CD8-positive, alpha-beta memory T cell (primary cell): ENCODE results near the gene GLE1. TPM values are rescaled to one million over a fixed set of nuclear protein-coding genes. Genes with fewer than 3 reads are reported as not detected.
"Not testable (repeated sequence)": the region's sequence is repeated elsewhere in the genome, so short reads cannot be mapped to it uniquely, and the experiment has no call there.

Experiments
- CTCF ChIA-PET: fragments of 350-600 bp; sonication (Branson Sonifier 250); formaldehyde crosslinking; loops from one replicate; lab custom pipeline; 2021; ENCODE audit warnings: antibody characterized with exemption; lab: Charles Lee
- POLR2A ChIA-PET: fragments of 350-600 bp; sonication (Branson Sonifier 250); formaldehyde crosslinking; loops from one replicate; lab custom pipeline; 2021; ENCODE audit warnings: antibody characterized with exemption; lab: Charles Lee
- DNase-seq, 5 donors: peaks; one replicate each; pipeline versions ENCODE4 v3.0.0 to v3.0.0-alpha.2; 2020 to 2022; ENCODE audit warnings: mixed read lengths in 1 of 5
- H3K27ac ChIP-seq: one replicate; pipeline ENCODE4 v1.7.0; 2013; ENCODE audit warnings: low read depth, mild to moderate bottlenecking, low read length, moderate library complexity
- H3K27me3 ChIP-seq: 2 replicates; pipeline ENCODE4 v1.7.0; 2013; ENCODE audit warnings: low read length, mild to moderate bottlenecking; ENCODE audit not compliant: insufficient read depth, poor library complexity, severe bottlenecking
- H3K36me3 ChIP-seq: 2 replicates; pipeline ENCODE4 v1.7.0; 2013; ENCODE audit warnings: mild to moderate bottlenecking, low read length, moderate library complexity; ENCODE audit not compliant: insufficient read depth
- H3K4me1 ChIP-seq: 2 replicates; pipeline ENCODE4 v1.7.0; 2013; ENCODE audit warnings: mild to moderate bottlenecking, low read length, moderate library complexity; ENCODE audit not compliant: insufficient read depth
- H3K4me3 ChIP-seq: 2 replicates; pipeline ENCODE4 v1.7.0; 2013; ENCODE audit warnings: mild to moderate bottlenecking, low read length
- H3K9me3 ChIP-seq: 2 replicates; pipeline ENCODE4 v1.7.0; 2013; ENCODE audit warnings: mild to moderate bottlenecking, low read length
- H3K27ac Mint-ChIP-seq, 8 donors: one replicate each; pipeline ENCODE4 v1.8.0; 2020 to 2021; ENCODE audit warnings: mixed read lengths in 8 of 8, mild to moderate bottlenecking in 6 of 8, inconsistent platforms in 3 of 8, moderate library complexity in 3 of 8
- H3K27me3 Mint-ChIP-seq, 2 donors: one replicate each; pipeline ENCODE4 v1.8.0; 2020 to 2021; ENCODE audit warnings: mixed read lengths in 2 of 2, mild to moderate bottlenecking in 1 of 2, moderate library complexity in 1 of 2
- H3K36me3 Mint-ChIP-seq, 3 donors: one replicate each; pipeline ENCODE4 v1.8.0; 2020 to 2021; ENCODE audit warnings: mixed read lengths in 3 of 3, inconsistent platforms in 1 of 3, mild to moderate bottlenecking in 1 of 3
- H3K4me1 Mint-ChIP-seq, 3 donors: one replicate each; pipeline ENCODE4 v1.8.0; 2020 to 2021; ENCODE audit warnings: mixed read lengths in 3 of 3, inconsistent platforms in 1 of 3, mild to moderate bottlenecking in 1 of 3
- H3K4me3 Mint-ChIP-seq, 7 donors: one replicate each; pipeline ENCODE4 v1.8.0; 2020 to 2021; ENCODE audit warnings: mixed read lengths in 7 of 7, mild to moderate bottlenecking in 6 of 7, moderate library complexity in 4 of 7, inconsistent platforms in 2 of 7
- H3K9me3 Mint-ChIP-seq, 5 donors: one replicate each; pipeline ENCODE4 v1.8.0; 2020 to 2022; ENCODE audit warnings: mixed read lengths in 5 of 5, mild to moderate bottlenecking in 3 of 5, moderate library complexity in 2 of 5, inconsistent platforms in 1 of 5
- polyA plus RNA-seq: library from polyadenylated mRNA; unstranded; fragments of 300-500 nt; fragmentation: Illumina TruSeq; gene quantifications from one replicate; pipeline ENCODE4 v1.2.3, GENCODE V29; 2021
- total RNA-seq, 2 experiments: library from RNA; stranded (reverse); gene quantifications; one replicate each; pipeline ENCODE4 v1.2.3, GENCODE V29; 2021

The GLE1 gene
- total and polyA plus RNA-seq, 3 experiments from 2014 or later = 35.1 to 51.9 (median 48.7) TPM

- H3K27ac ChIP-seq, DNase-seq, H3K4me3 Mint-ChIP-seq, H3K4me1 Mint-ChIP-seq, CTCF ChIA-PET, H3K4me3 ChIP-seq, H3K9me3 Mint-ChIP-seq, POLR2A ChIA-PET, H3K4me1 ChIP-seq, H3K27me3 ChIP-seq, H3K9me3 ChIP-seq, H3K27me3 Mint-ChIP-seq: not testable (repeated sequence)
- H3K27ac Mint-ChIP-seq = peak overlapping the region in 4 of 8 donors; percentile 19 to 87 (median 80)
- H3K36me3 ChIP-seq = peaks cover 68% of the 10 kb centered on the region
- peaks cover 8 to 85% (median 36%) of the 10 kb centered on the region in 3 donors for H3K36me3 Mint-ChIP-seq
Measured at GRCh38 chr9:128586934-128587333, 82.4 kb downstream of the GLE1 start.

GRCh38 chr9:128587453-128587852 is 82.9 kb downstream of the GLE1 start:
- Histone ChIP-seq H3K4me1 (no peaks in the 10 kb centered on the region), H3K9me3 (no peaks in the 10 kb centered on the region), H3K36me3 (peaks cover 64% of the 10 kb centered on the region), H3K4me3 (no peak overlapping the region), H3K27ac (no peak overlapping the region), H3K27me3 (no peaks in the 10 kb centered on the region)
- Mint-ChIP-seq H3K4me1 (peaks cover 1 to 7% (median 5%) of the 10 kb centered on the region in 3 donors), H3K4me3 (no peak overlapping the region), H3K9me3 (no peaks in the 10 kb centered on the region), H3K27me3 (no peaks in the 10 kb centered on the region), H3K36me3 (peaks cover 8 to 85% (median 35%) of the 10 kb centered on the region in 3 donors), H3K27ac (peak overlapping the region in 4 of 8 donors; percentile 19 to 87 (median 80))
- ChIA-PET POLR2A (no interaction called here), CTCF (no interaction called here)
- peak in 2 of 5 donors; percentile 4 to 58 for DNase-seq

- Mint-ChIP-seq H3K36me3 (peaks cover 8 to 85% (median 35%) of the 10 kb centered on the region in 3 donors), H3K9me3 (no peaks in the 10 kb centered on the region), H3K4me3 (no peak overlapping the region), H3K4me1 (peaks cover 1 to 7% (median 5%) of the 10 kb centered on the region in 3 donors), H3K27ac (peak overlapping the region in 3 of 8 donors; percentile 6 to 43 (median 38)), H3K27me3 (no peaks in the 10 kb centered on the region)
- Histone ChIP-seq H3K27me3 (no peaks in the 10 kb centered on the region), H3K4me3 (no peak overlapping the region), H3K9me3 (no peaks in the 10 kb centered on the region), H3K27ac (no peak overlapping the region), H3K36me3 (peaks cover 64% of the 10 kb centered on the region), H3K4me1 (no peaks in the 10 kb centered on the region)
- no peak for DNase-seq
- ChIA-PET POLR2A (no interaction called here), CTCF (no interaction called here)
Measured at GRCh38 chr9:128588581-128589233, 84.2 kb downstream of the GLE1 start.

Other genes with a start within 250 kb of the GLE1 start
- gene GOLGA2, start 228.7 kb upstream of the GLE1 start, total RNA-seq = 10 to 100 TPM; 35.4 to 35.5 TPM
- gene GOLGA2, start 228.7 kb upstream of the GLE1 start, polyA plus RNA-seq = 8.8 TPM
- gene SWI5, start 228.4 kb upstream of the GLE1 start, total RNA-seq = 10 to 100 TPM; 18.1 to 20.9 TPM
- gene SWI5, start 228.4 kb upstream of the GLE1 start, polyA plus RNA-seq = 27.8 TPM
- gene TRUB2, start 182.3 kb upstream of the GLE1 start, total RNA-seq = 10 to 100 TPM; 48.8 to 50.4 TPM
- 23.6 TPM for gene TRUB2, start 182.3 kb upstream of the GLE1 start, polyA plus RNA-seq
- 10 to 100 TPM; 51.1 to 56.9 TPM for gene COQ4, start 181.9 kb upstream of the GLE1 start, total RNA-seq
- 36.9 TPM for gene COQ4, start 181.9 kb upstream of the GLE1 start, polyA plus RNA-seq
- gene SLC27A4, start 164.2 kb upstream of the GLE1 start, total RNA-seq = 10 to 100 TPM; 41.2 to 46.0 TPM
- gene SLC27A4, start 164.2 kb upstream of the GLE1 start, polyA plus RNA-seq = 11.2 TPM
- 100 to 1,000 TPM; 100 to 108 TPM for gene URM1, start 133.3 kb upstream of the GLE1 start, total RNA-seq
- 56.3 TPM for gene URM1, start 133.3 kb upstream of the GLE1 start, polyA plus RNA-seq
- gene CERCAM, start 83.9 kb upstream of the GLE1 start, total RNA-seq = 1 to 10 TPM; 1.9 to 2.6 TPM
- 1.1 TPM for gene CERCAM, start 83.9 kb upstream of the GLE1 start, polyA plus RNA-seq
- 10 to 100 TPM; 64.2 to 65.0 TPM for gene ODF2, start 48.7 kb upstream of the GLE1 start, total RNA-seq
- gene ODF2, start 48.7 kb upstream of the GLE1 start, polyA plus RNA-seq = 31.4 TPM
- 100 to 1,000 TPM; 195 to 203 TPM for gene SPTAN1, start 47.9 kb downstream of the GLE1 start, total RNA-seq
- gene SPTAN1, start 47.9 kb downstream of the GLE1 start, polyA plus RNA-seq = 132 TPM
- 10 to 100 TPM; 67.7 to 68.6 TPM for gene DYNC2I2, start 152.1 kb downstream of the GLE1 start, total RNA-seq
- gene DYNC2I2, start 152.1 kb downstream of the GLE1 start, polyA plus RNA-seq = 3.0 TPM
- gene SET, start 184.5 kb downstream of the GLE1 start, total RNA-seq = 1,000 to 10,000 TPM in 1 of 2 experiments, 100 to 1,000 TPM in 1; 939 to 1,027 TPM
- gene SET, start 184.5 kb downstream of the GLE1 start, polyA plus RNA-seq = 229 TPM
- gene PKN3, start 197.8 kb downstream of the GLE1 start, total RNA-seq = 1 to 10 TPM; 7.5 to 7.9 TPM
- 1.4 TPM for gene PKN3, start 197.8 kb downstream of the GLE1 start, polyA plus RNA-seq
- gene ZDHHC12, start 219.4 kb downstream of the GLE1 start, total RNA-seq = 10 to 100 TPM; 76.1 to 82.0 TPM
- gene ZDHHC12, start 219.4 kb downstream of the GLE1 start, polyA plus RNA-seq = 67.3 TPM